ENCODE data around the gene MARCKSL1. TPM values are rescaled to one million over a fixed set of nuclear protein-coding genes. Genes with fewer than 3 reads are reported as not detected.
"Not testable (repeated sequence)": the region's sequence is repeated elsewhere in the genome, so short reads cannot be mapped to it uniquely, and the experiment has no call there.

MARCKSL1 gene
- total RNA-seq, 2 donors from 2014 or later, result 12.9 to 34.5 TPM

DNA sequence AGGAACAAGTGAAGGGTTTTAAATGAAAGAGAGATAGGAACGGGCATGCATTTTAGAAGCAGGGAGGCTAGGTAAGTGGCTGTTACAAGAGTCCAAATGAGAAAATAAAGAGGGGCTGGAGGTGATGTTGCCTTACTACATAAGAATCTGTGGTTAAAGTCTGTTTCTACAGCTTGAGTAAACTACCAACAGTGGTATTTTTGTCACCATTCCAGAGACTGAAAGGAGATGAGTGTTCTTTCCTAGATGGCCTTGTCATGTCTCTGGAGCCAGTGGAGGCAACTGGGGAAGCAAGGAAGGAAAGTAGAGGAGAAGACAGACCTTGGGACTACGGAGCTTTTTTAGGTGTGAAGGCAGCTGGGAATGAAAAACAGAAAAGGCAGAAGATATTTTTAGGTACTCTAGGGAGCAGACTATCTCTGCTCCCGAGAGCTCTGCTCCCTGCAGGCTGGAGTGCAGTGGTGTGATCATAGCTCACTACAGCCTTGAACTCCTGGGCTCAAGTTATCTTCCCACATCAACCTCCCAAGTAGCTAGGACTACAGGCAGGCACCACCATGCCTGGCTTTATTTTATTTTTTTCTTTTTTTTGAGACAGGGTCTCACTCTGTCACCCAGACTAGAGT is 31.9 kb downstream of the MARCKSL1 start:
- Histone ChIP-seq H3K4me1 (peaks cover 9% of the 10 kb centered on the region), H3K27ac (no peak overlapping the region), H3K4me3 (no peak overlapping the region), H3K27me3 (no peaks in the 10 kb centered on the region), H3K9me3 (no peaks in the 10 kb centered on the region), H3K36me3 (replicated peaks in 1 of 2; ENCODE audit: insufficient read depth in 1 of 2, low read depth in 2 of 2) (peaks cover 0 to 4% of the 10 kb centered on the region in 2 donors)
- DNase-seq, result no peak
- no peak for ATAC-seq
- intact Hi-C loops (cut with DNase I), result no loop called here
- WGBS, 2 donors, result 87 to 93% methylated on average over 3 of the region's 3 CpGs
- TF ChIP-seq POLR2A (IDR thresholded peaks at IDR 0.05), result no peak
- TF ChIP-seq, protein P1, sequence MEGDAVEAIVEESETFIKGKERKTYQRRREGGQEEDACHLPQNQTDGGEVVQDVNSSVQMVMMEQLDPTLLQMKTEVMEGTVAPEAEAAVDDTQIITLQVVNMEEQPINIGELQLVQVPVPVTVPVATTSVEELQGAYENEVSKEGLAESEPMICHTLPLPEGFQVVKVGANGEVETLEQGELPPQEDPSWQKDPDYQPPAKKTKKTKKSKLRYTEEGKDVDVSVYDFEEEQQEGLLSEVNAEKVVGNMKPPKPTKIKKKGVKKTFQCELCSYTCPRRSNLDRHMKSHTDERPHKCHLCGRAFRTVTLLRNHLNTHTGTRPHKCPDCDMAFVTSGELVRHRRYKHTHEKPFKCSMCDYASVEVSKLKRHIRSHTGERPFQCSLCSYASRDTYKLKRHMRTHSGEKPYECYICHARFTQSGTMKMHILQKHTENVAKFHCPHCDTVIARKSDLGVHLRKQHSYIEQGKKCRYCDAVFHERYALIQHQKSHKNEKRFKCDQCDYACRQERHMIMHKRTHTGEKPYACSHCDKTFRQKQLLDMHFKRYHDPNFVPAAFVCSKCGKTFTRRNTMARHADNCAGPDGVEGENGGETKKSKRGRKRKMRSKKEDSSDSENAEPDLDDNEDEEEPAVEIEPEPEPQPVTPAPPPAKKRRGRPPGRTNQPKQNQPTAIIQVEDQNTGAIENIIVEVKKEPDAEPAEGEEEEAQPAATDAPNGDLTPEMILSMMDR (IDR thresholded peaks at IDR 0.05), result no peak

DNA sequence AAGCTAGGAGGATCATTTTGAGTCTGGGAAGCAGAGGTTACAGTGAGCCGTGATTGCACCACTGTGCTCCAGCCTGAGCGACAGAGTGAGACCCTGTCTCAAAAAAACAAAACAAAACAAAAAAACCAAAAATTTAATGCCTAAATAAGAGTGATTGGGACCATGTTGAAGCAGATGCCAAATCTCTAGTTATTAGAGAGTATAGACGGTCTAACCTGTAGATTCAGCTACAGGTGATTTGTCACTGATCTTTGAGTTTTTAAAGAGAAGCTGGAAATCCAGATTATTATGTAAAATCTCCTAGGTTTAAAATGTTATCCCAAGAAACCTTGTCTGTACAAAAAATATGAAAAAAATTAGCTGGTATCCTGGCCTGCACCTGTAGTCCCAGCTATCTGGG is 32.7 kb downstream of the MARCKSL1 start:
- H3K4me1 ChIP-seq, result peaks cover 9% of the 10 kb centered on the region
- no peaks in the 10 kb centered on the region for H3K27me3 ChIP-seq
- WGBS, 2 donors, result 98% methylated on average over 3 of the region's 3 CpGs
- intact Hi-C loops (cut with DNase I), result no loop called here
- no peak overlapping the region for H3K4me3 ChIP-seq
- peaks cover 0 to 4% of the 10 kb centered on the region in 2 donors for H3K36me3 ChIP-seq (replicated peaks in 1 of 2; ENCODE audit: insufficient read depth in 1 of 2, low read depth in 2 of 2)
- H3K9me3 ChIP-seq, result no peaks in the 10 kb centered on the region
- no peak for TF ChIP-seq POLR2A (IDR thresholded peaks at IDR 0.05)
- TF ChIP-seq, protein P1 (IDR thresholded peaks at IDR 0.05), result no peak
- H3K27ac ChIP-seq, result no peak overlapping the region
- no peak for DNase-seq
- no peak for ATAC-seq

DNA sequence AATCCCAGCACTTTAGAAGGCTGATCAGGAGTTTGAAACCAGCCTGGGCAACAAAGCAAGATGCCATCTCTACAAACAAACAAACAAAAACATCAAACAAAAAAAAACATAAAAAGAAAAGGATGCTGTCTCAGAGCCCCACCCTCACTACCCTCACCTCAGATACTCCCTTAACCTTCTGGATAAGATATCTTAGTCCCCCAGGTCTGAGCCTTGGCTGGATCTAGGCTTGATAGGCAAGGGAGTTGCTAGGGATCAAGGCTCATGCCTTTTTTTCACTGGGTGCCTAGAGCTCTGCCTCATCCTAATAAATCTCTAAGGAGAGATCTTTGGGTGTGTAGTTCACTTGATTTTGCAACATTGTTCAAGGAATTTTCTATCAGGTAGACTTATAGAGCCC is 36.7 kb downstream of the MARCKSL1 start:
- Histone ChIP-seq H3K27me3 (no peaks in the 10 kb centered on the region), H3K9me3 (no peaks in the 10 kb centered on the region), H3K4me1 (peaks cover 9% of the 10 kb centered on the region), H3K27ac (no peak overlapping the region), H3K36me3 (replicated peaks in 1 of 2; ENCODE audit: insufficient read depth in 1 of 2, low read depth in 2 of 2) (peaks cover 0 to under 1% of the 10 kb centered on the region in 2 donors), H3K4me3 (no peak overlapping the region)
- ATAC-seq (no peak), DNase-seq (no peak)
- TF ChIP-seq, protein P1 (IDR thresholded peaks at IDR 0.05), result no peak
- no peak for TF ChIP-seq POLR2A (IDR thresholded peaks at IDR 0.05)
- intact Hi-C loops (cut with DNase I), result loop anchor here (10.0 kb wide), 1 partner anchor 65 kb away; no protein-coding TSS in a partner anchor

DNA sequence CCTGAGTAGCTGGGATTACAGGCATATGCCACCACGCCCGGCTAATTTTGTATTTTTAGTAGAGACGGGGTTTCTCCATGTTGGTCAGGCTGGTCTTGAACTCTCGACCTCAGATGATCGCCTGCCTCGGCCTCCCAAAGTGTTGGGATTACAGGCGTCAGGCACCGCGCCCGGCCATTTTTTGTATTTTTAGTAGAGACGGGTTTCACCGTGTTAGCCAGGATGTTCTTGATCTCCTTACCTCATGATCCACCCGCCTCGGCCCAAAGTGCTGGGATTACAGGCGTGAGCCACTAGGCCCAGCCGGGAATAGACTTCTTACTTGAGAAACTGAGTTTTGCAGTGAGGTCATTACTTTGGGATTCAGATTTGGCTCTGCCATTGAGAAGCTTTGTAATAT is 37.8 kb downstream of the MARCKSL1 start:
- intact Hi-C loops (cut with DNase I), result loop anchor here (10.0 kb wide), 1 partner anchor 63 kb away; no protein-coding TSS in a partner anchor
- WGBS, 2 donors, result 96% methylated on average over 16 of the region's 16 CpGs

DNA sequence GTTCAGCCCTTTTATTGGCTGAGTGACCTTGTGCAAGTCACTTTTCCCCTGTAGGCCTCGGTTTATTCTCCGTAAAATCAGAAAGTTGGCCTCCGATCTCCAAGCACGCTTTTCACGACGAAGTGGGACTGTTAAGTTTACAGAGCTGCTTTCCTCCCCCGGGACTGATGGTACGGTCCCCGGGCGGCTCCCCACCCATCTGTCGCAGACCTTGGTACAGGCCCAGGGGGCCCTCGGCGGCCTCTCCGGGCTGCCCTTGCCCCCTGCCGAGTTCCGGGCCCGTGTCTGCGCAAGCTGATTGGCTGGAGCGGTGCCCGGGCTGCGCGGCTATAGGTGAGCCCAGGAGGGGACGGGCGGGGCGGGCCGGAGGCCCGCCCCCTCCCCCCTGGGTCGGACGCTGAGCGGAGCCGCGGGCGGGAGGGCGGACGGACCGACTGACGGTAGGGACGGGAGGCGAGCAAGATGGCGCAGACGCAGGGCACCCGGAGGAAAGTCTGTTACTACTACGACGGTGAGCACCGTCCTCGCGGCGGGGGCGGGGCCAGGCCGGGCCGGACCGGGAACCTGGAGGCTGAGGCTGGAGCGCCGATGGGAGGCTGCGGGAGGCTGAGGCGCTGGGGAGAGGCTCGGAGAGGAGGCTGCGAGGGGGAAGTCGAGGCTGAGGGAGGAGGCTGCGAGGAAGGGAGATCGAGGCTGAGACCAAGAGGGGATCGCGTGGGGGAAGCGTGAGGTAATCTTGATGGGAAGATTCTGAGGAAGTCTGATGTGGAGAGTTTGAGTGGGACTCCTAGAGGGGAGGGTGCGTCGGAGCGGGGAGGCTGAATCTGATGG is 44.1 kb downstream of the MARCKSL1 start, which contains the start of gene HDAC1:
HDAC1 (plus strand) TSS at position 376 of the 831 bp plus-strand sequence; CDS start at position 463, 87 bp downstream.
- peak within 1 kb of the TSS; percentile 67 to 96 for H3K4me3 ChIP-seq
- H3K27me3 ChIP-seq, result no peaks in the 10 kb centered on the region
- peak; percentile 99 to 100 (median 99) for DNase-seq
- WGBS, 2 donors, result 0% methylated on average over 29 to 62 of the region's 67 CpGs
- peak within 1 kb of the TSS; percentile 78 to 91 (median 86) for H3K27ac ChIP-seq
- no peaks in the 10 kb centered on the region for H3K36me3 ChIP-seq (replicated peaks in 1 of 2; ENCODE audit: insufficient read depth in 1 of 2, low read depth in 2 of 2)
- intact Hi-C loops (cut with DNase I), result loop anchor here (10.0 kb wide), 1 partner anchor 57 kb away; no protein-coding TSS in a partner anchor
- TF ChIP-seq, protein P1 (IDR thresholded peaks at IDR 0.05), result peak in 1 of 7 experiments; percentile 9
- peak; percentile 51 to 81 (median 79) for TF ChIP-seq POLR2A (IDR thresholded peaks at IDR 0.05)
- ATAC-seq, result peak; percentile 99
- H3K4me1 ChIP-seq, result peaks cover 29% of the 10 kb centered on the region
- no peaks in the 10 kb centered on the region for H3K9me3 ChIP-seq

More for the DNA sequence above, 37.8 kb downstream of the MARCKSL1 start:
- not testable (repeated sequence) for H3K9me3 ChIP-seq; H3K27ac ChIP-seq; H3K27me3 ChIP-seq; DNase-seq; ATAC-seq; H3K36me3 ChIP-seq (replicated peaks in 1 of 2; ENCODE audit: insufficient read depth in 1 of 2, low read depth in 2 of 2); H3K4me3 ChIP-seq
- peaks cover 11% of the 10 kb centered on the region for H3K4me1 ChIP-seq

Data from body of pancreas (tissue), 4 donors.